ENCODE measurements around the gene PHF12.
"Not testable (repeated sequence)": the region's sequence is repeated elsewhere in the genome, so short reads cannot be mapped to it uniquely, and the experiment has no call there.

Gene PHF12

DNA sequence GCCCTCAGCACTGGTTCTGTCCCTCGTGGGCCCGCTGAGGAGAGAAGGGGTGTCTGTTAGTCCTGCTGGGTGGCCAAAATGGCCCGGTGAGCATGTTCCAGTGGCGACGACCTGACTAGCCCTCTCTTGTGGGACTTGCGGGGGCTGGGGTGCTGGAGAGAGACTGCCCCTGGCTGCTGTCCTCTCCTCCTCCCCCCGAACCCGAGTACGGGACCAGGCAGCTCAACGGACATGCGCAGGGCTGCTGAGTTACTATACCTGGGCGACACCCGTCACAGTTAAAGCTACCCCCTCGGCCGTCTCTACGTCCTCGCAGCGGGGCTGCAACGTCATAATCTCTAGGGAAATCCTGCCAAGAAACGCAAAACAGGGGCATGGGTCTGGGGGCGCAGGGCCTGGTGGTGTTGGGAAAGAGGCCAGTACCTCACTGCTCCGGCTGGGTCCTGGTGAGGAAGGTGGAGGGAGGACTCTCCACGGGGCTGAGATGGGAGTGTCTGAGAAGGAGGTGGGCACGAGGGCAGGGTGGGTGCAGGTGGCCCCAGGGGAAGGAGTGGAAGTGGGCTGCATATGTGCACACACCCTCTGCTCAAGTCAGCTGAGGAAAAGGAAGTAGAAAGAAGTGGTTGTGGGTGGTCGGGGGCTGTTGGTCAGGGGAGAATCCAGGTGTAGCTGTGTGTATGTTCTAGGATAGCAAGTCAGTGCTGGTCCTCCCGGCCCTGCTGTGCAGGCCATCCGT lies 67.2 kb downstream of the PHF12 start:
- DNase-seq (ENCODE audit: low read depth in 2 of 2), result no peak

DNA sequence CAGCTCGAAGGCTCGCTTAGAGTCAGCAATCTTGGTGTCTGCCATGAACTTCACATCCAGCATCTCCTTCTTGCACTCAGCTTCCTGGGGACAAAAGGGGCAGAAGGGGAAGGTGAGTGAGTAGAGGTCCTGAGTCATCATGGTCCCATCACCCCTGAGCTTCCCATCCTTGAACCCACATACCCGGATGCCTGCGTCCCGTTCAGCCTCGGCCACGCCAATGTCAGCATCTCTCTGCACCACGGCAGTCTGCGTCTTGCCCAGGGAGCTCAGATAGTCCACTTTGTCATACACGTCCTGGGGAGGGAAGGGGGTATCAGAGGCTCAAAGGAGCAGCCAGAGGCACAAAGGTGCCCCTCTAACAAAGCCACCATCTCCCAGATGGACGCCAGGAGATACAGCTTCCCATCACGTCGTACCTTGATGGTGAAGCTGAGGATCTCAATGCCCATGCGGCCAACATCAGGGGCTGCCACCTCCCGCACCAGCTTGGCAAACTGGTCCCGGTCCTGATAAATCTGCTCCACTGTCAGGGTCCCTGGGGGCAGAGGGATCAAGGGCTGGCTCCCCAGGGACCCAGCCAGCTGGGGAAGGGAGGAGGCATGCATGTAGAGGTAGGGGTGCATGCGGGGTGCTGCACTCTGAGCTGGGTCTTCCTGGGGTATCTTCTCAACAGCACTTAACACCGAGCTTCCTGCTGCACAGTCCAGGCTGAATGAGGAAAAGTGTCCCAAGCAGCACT lies 69.0 kb downstream of the PHF12 start:
- no peak for DNase-seq (ENCODE audit: low read depth in 2 of 2)

DNA sequence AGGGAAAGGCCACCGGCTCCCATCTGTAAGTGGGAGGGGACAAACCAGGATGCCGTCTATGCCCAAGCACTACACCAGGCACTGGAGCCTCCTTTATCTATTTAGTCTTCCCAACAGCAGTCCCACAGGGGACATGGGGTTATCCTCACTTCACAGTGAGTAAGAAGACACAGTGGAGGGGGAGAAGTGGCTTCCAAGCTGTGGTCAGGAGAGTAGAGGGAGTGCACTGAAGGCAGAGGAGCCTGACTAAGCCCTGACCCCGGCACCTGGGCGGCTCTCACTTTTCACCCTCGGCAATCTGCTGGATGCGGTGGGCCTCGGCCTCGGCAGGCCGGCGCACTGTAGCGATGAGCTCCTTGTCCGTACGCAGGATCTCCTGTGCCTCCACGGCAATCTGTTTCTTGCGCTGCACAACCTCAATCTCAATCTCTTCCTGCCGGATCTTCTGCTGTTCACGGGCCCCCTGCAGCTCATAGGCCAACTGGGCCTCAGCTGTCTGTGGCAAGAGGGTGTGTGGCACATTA lies 69.7 kb downstream of the PHF12 start:
- DNase-seq (ENCODE audit: low read depth in 2 of 2), result no peak

DNA sequence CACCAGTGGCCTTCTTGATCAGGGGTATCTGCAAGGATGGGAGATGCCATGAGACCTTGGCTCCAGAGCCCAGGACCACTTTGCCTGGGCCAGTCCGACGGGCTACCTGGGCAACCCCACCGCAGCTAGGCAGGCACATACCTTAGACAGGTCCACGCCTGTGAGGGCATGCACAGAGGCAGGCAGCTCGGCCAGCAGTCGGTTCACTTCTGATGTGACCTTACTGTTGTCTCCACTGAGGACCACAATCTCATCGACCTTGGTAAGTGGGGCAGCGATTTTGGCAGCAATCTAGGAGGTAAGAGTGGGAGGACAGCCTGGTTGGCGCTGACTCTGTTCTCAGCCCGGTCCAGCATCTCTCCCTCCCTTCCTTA lies 70.8 kb downstream of the PHF12 start:
- no peak for DNase-seq (ENCODE audit: low read depth in 2 of 2)

DNA sequence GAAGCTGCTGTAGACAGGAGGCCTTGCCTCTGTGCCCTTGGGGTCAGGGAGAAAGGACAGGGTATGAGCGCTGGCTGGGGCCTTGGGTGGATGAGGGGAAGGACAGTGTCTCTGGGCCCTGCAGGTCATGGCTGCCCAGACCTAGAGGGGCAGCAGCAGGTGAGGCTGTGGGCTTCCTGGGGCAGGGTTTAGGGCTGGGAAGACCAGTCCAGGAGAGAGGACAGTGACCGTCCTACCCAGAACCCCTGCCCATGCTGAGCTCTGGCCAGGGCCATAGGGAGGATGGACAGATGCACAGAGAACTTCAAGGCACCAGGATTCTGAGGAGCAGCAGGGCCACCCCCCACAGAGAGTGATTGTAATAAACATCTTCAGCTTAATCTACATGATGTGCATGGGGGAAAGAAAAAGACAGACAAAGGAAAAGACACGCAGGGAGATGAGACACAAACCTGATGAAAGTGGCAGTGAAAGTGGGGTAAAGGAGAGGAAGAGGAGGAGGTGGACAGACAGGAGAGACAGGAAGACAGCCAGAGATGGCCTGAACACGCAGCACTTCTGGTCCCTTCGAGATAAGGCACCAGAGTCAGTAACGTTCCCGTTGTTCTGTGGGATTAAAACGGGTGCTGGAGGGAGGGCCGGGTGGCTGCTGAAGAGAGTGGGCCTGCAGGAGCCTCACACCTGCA lies 71.3 kb downstream of the PHF12 start:
- no peak for DNase-seq (ENCODE audit: low read depth in 2 of 2)

DNA sequence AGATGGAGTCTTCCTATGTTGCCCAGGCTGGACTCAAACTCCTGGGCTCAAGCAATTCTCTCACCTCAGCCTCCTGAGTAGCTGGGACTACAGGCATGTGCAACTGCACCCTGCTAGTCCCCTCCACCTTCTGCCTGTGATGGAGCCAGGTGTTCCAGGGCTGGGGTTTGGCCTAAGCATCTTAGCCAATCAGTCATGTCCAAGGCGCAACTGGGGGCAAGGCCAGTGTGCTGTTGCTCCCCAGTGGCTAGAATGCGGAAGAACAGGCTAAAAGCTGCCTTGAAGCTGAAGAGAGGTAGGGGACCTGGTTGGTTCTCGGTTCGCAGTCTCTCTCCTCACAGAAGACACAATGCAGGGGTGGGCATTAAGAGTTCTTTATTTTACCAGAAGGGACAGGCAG lies 72.3 kb downstream of the PHF12 start:
- DNase-seq (ENCODE audit: low read depth in 2 of 2), result no peak

DNA sequence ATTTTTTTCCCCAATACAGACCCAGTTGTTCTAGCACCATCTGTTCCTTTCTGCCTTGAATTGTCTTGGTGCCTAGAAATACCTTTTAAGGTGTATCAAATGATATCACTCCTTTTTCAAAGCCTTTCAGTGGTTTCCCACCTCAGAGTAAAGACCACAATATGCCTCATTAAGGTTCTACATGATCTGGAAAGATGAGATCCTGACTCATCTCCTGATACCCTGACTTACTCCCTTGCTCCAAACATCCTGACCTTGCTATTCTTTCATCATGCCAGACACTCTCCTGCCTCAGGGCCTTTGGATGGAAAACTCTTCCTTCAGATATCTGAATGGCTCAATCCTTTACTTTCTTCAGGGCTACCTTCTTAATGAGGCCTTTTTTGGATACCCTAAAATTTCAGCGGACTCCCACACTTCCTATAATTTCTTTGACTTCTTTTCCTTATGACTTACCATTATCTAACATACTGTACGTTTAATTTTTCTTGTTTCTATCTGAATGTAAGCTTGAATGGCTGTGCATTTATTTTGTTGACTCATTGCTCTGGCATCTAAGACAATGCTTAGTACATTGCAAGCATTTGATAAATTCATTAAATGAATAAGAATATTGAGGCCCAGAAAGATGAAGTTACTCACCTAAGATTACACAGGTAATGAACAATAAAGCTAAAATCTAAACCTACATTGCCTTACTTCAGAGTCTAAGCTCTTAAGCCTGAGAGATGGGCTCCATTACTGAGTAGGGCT lies 73.0 kb downstream of the PHF12 start:
- no peak for DNase-seq (ENCODE audit: low read depth in 2 of 2)

DNA sequence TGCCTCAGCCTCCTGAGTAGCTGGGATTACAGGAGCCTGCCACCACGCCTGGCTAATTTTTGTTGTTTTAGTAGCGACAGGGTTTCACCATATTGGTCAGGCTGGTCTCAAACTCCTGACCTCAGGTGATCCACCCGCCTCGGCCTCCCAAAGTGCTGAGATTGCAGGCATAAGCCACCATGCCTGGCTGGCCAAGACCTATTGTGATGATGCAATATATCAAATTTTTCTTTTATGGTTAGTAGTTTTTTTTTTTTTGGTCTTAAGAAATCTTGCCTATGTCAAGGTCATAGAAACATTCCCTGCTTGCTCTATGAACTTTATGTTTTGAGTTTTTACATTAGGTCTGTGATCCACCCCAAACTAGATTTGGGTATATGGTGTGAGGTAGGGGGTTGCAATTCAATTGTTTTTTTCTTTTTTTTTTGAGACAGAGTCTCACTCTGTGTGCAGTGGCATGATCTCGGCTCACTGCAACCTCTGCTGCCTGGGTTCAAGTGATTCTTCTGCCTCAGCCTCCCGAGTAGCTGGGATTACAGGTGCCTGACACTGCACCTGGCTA lies 74.1 kb downstream of the PHF12 start:
- DNase-seq (ENCODE audit: low read depth in 2 of 2), result not testable (repeated sequence)

DNA sequence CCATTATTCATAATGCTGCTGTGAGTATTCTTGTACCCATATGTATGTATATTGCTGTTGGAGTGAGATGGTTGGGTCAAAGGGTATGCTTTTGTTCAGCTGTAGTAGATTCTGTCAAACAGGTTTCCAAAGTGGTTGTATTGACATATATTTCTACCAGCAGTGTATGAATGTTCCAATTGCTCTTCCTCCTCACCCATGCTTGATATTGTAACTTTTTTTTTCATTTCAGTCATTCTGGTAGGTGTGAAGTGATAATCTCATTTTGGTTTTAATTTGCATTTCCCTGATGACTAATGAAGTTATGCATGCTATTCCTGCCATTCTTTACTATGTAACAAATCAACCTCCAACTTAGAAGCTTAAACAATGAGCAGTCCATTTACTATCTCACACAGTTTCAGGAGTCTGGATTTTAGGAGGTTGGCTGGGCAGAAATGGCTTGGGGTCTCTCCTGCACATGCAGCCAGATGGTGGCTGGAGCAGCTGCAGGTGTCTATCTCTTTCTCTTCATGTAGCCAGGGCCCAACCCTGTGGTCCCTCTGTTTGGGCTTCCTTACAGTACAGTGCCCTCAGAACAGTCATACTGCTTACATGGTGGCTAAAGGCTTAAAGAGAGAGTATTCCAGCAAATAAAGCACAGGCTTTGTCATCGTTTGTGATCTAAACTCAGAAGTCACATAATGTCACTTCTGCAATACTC lies 75.3 kb downstream of the PHF12 start:
- DNase-seq (ENCODE audit: low read depth in 2 of 2), result no peak

DNA sequence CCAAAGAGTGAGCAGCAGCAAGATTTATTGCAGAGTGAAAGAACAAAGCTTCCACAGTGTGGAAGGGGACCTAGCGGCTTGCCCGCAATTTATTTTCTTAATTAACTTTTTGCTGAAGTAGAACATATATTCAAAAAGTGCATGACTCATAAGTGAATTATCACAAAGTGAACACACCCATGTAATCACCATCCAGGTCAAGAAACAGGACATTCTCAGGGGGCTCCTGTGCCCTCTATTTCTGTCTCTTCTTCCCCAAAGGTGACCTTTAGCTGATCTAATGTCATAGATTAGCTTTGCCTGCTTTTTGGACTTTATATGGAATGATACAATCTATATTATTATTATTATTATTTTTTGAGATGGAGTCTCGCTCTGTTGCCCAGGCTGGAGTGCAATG lies 76.6 kb downstream of the PHF12 start:
- no peak for DNase-seq (ENCODE audit: low read depth in 2 of 2)

DNA sequence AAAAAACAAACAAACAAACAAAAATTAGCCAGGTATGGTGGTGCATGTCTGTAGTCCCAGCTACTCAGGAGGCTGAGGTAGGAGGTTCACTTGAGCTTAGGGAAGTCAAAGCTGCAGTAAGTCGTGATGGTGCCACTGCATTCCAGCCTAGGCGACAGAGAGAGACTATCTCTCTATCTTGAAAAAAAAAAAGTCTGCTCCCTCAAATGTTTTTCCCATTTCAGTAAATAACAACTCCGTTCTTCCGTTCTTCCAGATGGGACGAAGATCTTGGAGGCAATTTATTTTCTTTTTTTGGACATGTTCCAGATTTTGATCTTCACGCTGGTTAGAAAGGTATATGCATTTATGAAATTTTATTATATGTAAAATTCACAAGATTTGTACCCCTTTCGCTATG lies 77.5 kb downstream of the PHF12 start:
- DNase-seq (ENCODE audit: low read depth in 2 of 2), result no peak

DNA sequence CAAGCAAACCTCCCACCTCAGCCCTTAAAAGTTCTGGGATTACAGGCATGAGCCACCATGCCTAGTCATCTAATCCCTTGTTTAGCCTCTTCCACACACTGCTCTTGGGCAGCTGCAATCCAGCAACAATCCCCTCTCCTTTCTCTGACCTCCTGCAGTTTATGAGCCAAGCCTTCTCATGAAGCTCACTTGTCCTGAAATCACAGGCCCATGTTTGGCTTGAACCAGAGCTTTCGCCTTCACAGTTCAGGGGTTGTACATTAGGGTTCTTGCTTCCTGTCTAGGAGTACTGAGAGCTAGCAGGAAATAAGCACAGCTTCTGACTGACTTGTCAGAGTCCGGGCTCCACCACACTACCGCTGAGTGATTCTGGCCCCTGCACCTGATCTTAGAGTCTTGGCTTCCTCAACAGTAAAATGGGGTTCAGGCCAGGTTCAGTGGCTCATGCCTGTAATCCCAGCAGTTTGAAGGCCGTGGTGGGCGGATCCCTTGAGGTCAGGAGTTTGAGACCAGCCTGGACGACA lies 80.2 kb downstream of the PHF12 start:
- peak in 1 of 2 donors; percentile 13 for DNase-seq (ENCODE audit: low read depth in 2 of 2)

DNA sequence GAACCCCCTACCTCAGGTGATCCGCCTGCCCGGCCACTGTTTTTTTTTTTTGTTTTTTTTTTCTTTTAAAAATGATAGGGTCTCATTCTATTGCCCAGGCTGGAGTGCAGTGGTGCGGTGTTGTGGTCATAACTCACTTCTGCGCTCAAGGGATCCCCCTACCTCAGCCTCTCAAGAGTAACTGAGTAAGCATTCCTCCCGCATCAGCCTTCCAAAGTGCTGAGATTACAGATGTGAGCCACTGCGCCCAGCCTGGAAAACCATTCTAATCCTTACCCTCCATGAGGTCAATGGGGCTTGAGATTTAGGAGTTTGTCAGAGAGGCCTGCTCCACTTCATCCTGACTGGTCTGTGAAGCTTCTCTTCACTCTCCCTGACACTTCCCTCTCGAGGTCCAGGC lies 84.0 kb downstream of the PHF12 start:
- DNase-seq (ENCODE audit: low read depth in 2 of 2), result no peak

DNA sequence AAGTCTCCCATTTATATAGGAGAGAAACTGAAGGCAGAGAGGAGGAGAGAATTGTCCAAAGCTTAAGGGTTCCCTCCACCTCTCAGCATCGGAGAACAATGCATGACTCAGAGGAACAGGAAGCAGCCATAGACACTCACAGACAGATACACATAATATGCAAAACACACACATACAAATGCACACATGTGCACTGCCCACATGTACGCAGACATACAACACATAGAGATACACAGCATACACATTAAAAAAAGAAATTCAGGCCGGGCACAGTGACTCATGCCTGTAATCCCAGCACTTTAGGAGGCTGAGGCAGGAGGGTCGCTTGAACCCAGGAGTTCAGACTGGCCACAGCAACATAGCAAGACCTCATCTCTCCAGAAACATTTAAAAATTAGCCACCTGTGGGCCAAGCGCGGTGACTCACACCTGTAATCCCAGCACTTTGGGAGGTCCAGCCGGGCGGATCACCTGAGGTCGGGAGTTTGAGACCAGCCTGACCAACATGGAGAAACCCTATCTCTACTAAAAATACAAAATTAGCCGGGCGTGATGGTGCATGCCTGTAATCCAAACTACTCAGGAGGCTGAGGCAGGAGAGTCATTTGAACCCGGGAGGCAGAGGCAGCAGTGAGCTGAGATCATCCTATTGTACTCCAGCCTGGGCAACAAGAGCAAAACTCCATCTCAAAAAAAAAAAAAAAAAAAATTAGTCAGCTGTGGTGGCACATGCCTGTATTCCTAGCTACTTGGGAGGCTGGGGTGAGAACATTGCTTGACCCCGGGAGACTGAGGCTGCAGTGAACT lies 85.2 kb downstream of the PHF12 start:
- no peak for DNase-seq (ENCODE audit: low read depth in 2 of 2)

DNA sequence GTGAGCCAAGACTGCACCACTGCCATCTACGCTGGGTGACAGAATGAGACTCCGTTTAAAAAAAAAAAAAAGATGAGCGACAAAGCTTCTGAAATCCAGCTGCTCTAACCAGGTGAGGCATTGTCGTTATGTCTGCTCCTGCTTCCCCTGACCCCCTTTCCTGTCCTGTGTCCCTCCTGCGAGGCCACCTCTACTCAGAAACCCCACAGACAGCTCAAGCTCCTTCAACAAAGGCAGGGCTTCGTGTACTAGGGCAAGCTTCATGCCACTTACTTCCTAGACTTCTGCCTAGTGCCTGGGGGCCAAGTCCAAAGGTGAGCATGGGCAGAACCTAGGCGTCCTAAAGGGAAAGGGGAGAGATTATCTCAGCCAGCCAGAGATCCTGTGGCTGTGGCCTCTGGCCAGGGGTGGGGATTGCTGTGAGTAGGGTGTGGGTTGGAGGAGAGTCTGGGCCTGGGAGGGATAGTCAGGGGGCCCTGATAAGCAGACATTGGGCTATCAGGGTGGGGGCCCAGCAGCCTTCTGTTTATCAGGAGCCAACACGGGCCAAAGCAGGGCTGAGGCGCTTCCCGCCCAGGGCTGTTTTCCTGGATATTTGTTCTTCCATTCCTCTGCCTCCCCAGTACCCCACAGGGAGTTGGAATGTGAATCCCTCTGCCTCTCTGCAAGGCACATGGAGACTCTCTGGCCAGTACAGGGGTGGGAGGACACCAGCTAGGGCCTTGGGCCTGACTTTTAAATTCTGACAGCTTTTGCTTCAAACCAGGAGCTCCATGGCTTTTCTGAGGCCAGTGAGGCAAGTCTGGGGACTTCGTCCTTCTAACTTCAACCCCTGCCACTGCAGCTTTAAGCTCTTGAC lies 86.1 kb downstream of the PHF12 start:
- DNase-seq (ENCODE audit: low read depth in 2 of 2), result no peak

DNA sequence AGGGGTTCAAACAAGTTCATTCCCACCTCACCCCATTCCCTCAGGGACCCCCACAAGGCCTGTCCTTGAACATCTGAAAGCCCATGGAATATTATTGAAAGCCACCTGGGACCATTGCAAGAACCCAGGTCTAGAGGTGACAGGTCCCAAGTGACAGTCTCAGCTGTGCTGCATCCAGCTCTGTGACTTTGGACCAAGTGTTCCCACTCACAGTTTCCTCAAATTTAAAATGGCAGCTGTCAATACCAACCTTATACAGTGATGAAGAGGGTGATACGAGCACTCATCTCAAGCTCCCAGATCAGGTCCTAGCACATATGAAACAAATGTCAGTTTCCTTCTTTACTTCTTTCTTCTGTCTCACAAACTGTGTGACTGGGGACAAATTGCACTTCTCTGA lies 87.4 kb downstream of the PHF12 start:
- DNase-seq (ENCODE audit: low read depth in 2 of 2), result no peak

DNA sequence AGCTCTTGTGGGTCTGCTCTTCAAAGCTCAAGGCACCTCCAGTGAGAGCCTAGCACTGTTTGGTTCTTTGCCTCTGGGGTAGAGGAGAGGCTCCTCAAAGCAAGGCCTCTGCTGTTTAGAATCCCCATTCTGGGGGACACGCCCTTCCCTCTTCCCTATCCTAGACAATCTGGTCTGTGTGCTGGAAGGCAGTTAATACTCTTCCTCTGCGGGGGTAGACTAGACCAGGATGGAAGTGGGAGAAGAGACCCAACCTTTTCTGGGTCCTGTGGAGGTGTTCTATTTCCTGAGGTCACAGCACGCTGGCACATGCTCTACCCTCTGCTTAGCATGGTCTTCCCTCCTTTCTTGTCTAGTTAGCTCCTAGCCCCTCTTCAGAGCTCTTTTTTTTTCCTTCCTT lies 88.8 kb downstream of the PHF12 start:
- no peak for DNase-seq (ENCODE audit: low read depth in 2 of 2)

DNA sequence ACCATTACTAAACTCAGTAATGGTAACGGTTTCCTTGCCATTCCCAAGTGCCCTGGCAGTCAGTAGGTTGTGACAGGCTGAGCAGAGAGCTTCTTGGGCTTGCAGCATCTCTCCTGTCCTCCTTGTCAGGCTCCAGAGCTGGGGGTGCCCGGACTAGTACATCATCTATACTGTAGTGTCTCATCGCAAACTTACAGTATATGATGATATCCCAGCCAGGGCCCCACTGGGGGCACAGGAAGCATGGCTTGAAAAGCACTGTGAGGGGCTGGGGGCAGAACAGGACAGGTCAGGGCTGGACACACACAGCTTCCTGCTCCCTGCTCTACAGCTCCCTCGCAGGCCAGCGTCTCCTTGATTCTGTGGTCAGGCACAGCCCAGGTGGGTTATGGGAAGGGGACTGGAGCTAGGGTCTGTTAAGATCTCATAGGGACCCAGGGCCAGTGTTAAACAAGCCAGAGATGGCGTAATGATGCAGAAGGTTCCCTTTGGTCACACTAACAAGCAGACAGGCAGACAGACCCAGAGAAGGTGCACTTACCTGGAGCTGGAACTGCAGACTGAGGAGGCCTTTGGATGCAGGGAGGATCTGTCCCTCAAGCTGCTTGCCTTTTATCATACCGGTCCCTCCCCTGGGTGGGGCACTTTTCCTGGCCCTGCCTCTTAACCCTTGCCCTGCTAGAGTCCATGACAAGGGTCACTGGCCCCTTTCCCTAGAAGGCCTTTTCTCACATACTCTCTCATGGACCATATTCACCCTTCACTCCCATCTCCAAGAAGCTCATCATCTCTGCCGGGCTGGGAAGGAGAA lies 89.7 kb downstream of the PHF12 start:
- DNase-seq (ENCODE audit: low read depth in 2 of 2), result no peak

Data from stimulated activated CD8-positive, alpha-beta memory T cell treated with anti-CD3 and anti-CD28 coated beads, Interleukin-2, amount 100 ng/mL, for 1 hour (primary cell).